Tongue (tissue), 2 donors: ENCODE measurements around the gene AIRE. TPM values are rescaled to one million over a fixed set of nuclear protein-coding genes. Genes with fewer than 3 reads are reported as not detected.

ENCODE experiments used
- DNase-seq: peaks from one replicate; pipeline ENCODE4 v3.0.0-alpha.2; 2015
- total RNA-seq: library from RNA; depleted of rRNA; stranded (reverse); fragments of >200 nt; gene quantifications from one replicate; pipeline ENCODE4 v1.2.3, GENCODE V29; 2014

The AIRE gene
- total RNA-seq, 1 donor from 2014 or later = 0.10 TPM

DNA sequence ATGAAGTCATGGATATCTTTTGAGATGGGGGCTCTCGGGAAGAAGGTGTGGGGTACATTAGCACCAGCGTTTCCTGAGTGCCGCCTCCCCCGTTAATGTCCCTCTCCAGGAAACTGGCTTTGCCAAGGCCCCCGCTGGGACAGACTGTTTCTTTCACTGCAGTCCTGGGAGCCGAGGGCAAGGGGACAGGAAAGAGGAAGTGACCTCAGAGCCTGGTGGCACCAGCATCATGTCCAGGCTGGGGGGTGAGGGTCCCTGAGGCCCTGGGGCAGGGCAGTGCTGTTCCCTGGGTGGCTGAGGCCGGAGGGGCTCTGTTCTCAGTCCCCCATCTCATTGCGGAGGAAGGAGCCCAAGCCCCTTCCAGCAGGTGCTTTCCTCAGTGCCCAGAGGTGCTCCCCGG lies 20.0 kb downstream of the AIRE start:
- no peak for DNase-seq

DNA sequence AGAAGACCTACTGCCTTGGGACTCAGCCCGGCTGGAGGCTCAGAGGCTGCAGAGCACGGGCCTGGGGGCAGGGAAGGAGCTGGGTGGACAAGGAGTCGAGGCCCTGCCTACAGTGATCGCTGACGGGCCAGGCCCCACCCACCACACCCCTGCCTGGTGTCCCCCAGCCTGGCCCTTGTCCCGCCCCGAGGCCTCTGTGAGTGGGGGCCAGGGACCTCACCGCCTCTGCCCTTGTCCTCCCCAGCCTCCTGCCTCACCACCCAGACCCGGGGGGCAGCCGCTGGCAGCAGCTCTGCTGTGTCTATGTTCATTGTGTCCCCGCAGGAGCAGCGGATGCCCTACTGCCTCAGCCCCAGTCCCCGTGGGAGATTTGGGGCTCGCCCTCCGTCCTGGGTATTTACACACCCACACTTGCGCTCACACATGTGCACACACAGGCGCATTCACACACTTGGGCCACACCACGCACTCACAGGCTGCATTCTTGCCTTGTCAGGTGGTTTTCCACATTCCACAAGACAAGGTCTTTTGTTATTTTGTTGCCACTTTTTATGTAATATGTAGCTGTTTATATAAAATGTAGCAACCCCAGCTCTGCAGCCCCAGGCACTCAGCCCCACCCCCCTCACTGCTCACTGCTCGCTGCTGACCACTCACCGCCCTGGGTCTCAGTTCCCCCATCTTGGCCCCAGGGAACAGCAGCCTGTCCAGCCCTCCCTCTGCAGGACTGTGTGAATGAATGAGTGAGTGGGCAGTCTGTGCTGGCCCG lies 21.4 kb downstream of the AIRE start:
- no peak for DNase-seq

DNA sequence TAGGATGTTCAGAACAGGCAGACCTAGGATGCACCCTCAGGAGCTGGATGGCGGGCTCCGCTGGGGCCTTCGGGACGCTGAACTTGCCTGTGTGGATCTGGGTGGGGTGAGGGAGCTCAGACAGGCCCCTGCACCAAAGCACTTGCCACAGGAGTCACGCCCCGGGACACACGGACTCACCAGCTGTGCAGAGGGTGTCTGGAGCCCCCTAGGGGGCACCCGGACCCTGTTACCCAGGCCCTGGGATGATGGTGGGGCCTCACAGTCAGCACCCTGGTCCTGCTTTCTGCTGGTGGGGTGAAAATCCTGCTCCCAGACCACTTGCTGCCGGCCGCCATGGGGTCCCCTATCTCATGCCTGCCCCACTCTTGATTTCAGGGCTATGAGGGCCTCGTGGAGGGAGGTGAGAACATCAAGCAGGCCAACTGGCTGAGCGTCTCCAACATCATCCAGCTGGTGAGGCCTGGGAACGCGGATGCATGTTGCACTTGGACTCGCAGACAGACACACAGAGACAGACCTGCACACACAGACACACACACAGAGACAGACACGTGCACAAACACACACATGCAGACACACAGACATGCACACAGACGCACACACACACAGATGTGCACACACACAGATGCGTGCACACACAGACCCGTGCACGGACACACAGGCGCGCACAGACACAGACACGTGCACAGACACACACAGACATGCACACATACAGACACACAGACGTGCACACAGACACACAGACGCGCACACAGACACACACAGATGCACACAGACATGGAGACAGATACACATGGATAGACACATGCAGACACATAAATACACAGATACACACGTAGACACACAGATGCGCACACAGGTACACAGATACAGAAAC lies 25.2 kb downstream of the AIRE start:
- DNase-seq = no peak

DNA sequence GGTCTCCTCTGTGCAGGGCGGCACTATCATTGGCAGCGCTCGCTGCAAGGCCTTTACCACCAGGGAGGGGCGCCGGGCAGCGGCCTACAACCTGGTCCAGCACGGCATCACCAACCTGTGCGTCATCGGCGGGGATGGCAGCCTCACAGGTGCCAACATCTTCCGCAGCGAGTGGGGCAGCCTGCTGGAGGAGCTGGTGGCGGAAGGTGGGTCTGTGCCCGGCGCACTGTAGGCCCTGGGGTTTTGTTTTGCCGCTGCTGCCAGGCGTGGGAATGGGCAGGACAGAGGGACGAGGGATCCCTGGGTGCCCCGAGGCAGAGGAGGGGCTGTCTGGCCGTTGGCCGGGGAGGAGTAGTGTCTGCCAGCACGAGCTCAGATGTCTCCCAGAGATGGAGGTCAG lies 26.4 kb downstream of the AIRE start:
- no peak for DNase-seq

DNA sequence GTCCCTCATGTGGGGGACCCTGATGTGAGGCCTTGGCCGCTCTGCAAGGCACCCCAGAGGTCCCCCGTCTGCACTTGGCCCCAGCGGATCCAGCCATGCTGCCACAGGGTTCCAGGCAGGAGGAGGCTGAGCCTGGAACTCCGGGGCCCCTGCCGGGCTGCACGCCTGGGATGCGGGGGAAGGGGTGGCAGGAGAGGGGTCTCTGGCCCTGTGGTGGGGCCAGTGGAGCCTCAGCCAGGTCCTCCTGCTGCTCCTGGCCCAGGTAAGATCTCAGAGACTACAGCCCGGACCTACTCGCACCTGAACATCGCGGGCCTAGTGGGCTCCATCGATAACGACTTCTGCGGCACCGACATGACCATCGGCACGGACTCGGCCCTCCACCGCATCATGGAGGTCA lies 27.0 kb downstream of the AIRE start:
- no peak for DNase-seq

DNA sequence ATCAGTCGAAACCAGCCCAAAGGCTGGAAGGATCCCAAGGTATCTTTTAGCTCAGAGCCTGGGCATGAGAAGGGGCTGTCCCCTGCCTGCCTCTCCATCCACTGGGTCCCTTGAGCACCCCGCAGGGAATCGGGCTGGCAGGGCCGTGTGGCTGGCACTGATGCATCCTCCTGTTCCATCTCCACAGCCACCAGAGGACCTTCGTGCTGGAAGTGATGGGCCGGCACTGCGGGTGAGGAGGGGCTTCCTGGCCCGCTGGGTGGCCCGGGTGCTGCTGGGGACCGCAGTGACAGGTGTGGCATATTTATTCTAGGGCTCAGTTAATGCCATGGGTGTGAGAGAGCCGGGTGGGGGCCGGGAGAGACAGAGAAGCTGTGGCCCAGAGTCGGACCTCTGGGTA lies 27.8 kb downstream of the AIRE start:
- no peak for DNase-seq

DNA sequence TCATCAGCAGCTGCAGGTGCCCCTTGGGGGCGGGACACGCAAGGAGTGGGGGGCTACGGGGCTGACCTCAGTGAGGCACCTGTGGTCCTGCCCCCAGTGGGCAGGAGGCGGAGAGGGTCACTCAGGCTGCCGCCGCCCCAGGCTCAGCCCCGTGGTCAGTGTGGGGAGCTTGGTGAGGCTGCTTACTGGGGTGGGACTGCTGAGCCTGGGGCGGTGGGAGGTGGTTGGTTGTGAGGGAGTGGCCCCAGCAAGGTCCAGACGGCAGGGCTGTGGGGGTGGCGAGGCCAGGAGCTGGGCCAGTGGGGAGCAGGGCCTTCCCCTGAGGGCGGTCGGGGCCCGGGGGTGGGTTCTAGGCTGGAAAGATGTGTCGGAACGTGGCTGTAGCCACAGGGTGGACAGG lies 28.5 kb downstream of the AIRE start:
- no peak for DNase-seq

DNA sequence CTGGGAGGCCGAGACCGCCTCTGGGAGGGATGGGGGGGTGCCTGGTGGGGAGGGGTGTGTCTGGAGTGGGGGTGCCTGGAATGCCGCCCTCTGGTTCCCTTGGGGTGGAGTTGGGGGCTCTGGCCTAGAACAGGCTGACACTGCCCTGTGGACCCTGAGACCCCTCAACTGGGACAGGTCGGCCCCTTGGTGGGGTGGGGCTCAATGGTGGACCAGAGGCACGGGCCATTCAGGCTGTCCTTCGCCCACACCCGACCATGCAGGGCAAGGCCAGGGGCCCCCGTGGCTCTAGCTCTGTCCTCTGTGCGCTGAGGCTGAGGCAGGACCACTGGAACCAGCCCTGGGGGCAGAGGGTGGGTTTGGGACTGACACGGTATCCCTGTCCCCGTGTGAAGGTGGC lies 28.9 kb downstream of the AIRE start:
- no peak for DNase-seq

DNA sequence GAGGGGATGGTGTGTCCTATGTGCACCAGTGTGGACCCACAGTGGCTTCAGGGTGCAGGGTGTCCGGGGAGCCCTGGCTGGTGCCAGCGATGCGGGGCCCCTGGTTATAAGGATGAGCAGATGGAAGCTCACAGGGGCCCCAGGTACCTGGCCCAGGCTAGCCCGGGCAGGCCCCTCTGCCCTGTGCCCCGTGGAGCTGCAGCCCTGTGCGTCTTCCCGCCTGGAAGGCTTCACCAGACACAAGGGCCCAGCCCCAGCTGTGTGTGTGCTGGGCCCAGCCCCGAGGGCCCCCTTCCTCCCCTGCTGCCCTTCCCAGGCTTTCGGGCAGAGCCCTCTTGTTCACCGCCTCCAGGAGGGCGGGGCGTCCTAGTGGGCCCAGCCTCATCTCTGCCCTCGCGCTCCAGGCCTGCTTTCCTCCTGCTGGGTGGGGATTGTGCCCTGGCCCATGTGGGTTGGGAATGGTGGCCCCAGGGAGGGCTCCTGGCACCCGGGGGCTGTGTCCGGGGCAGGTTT lies 30.1 kb downstream of the AIRE start:
- DNase-seq = no peak

DNA sequence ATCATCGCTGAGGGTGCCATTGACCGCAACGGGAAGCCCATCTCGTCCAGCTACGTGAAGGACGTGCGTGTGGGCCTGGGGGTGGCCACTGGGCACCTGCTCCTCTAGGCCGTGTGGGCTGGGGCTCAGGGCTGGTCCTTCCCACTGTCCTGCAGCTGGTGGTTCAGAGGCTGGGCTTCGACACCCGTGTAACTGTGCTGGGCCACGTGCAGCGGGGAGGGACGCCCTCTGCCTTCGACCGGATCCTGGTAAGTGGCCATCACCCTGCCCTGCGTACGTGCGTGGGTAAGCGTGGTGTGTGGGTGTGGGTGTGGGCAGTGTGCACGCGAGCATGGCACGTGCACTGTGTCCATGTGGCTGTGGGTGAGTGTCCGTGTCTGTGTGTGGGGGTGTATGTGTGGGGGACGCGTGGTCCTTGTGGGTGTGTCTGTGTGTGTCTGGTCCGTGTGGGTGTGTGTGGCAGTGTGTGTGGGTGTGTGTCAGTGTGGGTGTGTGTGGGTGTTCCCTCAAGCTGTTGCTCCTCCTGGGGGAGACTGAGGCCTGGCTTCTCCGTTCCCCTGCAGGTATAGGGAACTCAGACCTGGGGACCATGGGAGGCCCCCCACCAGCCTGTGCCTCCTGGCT lies 30.7 kb downstream of the AIRE start:
- no peak for DNase-seq

DNA sequence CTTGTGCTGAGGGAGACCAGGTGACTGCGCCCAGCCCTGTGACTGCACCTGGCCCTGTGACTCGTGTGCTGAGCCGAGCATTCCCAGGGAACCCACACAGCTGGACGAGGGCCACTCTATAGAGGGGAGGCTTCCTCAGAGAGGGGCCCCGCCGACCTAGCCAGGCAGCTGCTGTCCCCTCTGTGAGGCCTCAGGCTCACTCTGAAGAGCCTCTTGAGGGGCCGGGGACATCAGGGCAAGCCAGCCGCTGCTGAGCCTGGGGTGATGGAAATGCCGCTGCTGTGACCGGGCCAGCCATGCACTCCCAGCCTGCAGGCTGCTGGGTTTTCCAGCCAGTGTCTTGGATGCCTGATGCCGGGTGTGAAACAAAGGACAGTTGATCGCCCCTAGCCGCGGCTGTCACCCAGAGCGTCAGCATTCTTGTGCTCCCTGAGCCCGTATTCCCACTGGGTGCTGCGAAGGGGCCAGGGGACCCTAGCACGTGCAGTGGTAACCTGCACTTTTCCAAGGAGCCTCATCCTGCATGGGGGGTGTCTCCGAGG lies 31.6 kb downstream of the AIRE start:
- peak; percentile 46 for DNase-seq

DNA sequence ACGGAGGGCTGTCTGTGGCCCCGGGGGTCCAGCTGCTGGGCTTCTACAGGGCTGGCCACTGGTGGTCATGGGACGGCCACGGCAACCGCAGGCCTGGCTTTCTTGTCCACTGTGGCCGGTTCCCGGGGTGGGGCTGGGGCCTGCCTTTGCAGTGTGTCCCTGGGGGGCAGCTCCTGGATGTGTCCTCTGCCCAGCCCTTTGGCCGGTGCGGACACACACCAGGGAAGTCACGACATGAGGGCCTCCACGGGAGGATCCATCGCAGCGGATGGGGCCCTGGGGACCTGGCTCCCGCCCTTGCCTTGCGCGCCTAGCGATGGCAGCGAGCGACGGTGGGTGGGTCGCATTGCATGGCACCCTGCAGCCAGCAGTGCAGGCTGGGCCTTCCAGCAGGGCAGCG lies 32.2 kb downstream of the AIRE start:
- DNase-seq = no peak

DNA sequence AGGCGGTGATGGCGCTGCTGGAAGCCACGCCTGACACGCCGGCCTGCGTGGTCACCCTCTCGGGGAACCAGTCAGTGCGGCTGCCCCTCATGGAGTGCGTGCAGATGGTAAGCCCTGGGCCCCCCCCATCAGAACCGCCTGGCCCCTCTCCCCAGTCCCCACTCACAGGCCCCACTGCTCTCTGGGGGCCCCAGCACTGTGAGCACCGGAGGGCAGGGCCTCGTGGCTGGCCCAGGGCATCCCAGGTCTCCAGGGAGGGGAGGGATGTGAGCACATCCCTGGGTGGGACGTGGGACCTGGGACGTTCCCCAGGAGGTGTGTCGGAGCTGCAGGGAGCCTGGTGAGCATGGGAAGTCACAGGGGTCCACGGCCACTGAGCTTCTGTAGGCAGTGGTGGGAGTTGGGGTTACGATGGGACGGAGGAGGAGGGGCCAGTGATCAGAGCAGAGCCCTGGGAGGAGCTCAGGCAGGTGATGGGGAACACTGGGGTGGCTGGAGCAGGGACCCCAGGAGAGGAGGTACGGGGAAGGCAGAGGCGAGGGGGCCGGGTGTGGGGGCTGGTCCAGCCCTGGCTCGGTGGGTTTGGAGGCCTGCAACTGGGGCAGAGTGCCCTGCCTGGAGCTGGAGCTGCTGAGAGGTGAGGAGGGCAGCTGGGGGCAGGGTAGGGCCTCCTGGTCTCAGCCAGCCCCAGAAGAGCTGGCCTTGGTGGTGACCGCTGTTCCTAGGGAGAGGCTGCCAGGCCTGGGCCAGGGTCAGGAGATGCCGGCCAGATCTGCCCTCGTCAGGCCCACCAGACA lies 33.0 kb downstream of the AIRE start:
- DNase-seq = no peak

DNA sequence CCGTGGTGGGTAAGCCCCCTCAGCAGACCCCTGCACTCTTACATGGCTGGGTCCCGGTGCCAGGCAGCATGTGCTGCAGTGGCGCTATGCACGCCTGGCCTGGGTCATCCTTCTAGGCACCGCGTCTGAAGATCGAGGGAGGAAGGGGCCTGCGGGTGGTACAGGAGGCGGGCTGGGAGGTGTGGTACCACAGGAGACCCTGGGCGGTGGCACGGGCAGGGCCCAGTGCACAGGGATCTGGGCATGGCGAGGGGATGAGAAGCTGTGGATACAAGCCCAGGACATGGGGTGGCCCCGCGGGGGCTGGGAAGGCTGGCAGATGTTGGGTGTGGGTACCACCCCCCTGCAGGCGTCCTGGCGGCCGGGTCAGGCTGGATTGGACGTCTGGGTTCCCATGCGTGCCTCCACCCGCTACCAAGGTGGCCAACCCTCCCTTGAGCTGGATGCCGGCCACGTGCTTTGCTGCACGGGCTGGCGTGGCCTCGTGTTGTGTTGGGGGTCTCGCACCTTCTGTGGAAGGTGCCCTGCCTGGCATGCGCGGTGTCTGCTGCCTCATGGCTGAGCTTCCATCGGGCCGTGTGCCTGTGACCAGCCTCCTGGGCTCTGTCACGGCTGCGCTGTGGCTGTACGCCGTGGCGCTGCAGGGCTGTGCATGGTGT lies 33.9 kb downstream of the AIRE start:
- no peak for DNase-seq

DNA sequence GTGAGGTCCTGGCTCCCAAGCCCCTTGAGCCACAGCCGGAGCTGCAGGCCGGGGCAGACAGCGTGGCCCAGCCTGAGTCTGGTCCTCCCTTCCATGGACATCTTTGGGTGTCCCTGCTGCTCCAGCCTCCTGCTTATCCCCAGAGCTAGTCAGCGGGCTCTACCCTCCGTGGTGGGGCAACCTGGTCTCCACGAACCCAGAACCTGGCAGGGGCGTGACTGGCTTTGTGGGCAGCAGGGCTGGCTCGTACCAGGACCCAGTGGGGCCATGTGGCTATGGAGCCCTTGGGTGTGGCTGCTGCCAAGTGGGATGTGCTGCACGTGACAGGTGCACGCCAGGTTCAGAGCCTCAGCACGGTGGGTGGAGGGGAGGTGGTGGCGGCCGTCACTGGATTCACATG lies 35.2 kb downstream of the AIRE start:
- no peak for DNase-seq

DNA sequence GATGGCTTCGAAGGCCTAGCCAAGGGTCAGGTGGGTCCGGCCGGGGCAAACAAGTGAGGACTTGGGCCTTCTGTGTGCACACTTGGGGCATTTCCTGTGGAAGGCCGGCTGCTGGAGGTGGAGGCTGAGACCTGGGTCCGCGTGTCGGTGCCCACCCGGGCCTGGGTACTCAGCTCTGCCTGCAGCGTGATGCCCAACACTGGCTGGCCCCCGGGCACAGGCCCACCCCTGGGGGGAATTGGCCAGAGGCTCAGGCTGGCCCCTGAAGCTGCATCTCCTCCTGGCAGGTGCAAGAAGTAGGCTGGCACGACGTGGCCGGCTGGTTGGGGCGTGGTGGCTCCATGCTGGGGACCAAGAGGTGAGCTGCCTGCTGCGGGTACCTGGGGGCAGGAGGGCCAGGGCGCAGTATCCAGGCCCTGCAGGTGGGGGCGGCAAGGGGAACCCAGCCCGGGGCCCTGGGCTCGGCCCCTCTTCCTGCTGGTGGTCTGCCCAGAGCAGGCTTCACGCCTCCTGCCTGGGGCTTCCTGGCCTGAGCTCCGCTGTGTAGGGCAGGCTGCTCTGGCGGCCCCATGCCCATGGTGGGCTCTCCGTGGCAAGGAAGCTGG lies 36.3 kb downstream of the AIRE start:
- DNase-seq = no peak

DNA sequence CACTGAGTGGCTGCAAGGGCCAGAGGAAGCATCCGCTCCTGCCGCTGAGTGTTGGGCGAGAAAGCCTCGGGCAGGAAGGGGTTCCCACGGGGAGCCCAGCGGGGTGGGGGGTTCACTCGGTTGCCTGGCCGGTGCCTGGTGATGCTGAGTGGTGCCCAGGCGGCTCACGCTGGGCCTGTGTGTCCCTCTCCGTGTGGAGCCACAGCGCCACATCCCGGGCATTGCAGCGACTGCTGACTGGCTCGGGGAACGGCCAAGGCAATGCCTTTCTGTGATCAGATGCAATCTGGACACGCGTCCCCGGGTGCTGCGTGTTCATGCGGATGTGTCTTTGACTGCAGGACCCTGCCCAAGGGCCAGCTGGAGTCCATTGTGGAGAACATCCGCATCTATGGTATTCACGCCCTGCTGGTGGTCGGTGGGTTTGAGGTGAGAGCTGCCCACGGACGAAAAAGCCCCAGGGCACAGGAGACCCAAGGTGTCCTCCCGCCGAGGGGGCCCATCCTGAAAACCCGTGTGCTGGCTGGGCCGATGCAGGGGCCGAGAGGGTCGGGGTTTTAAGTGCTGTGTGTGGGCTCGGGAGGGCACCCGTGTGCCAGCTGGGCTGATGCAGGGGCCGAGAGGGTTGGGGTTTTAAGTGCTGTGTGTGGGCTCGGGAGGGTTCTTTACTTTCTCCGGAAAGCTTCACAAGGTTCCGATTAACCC lies 37.1 kb downstream of the AIRE start:
- DNase-seq = no peak

DNA sequence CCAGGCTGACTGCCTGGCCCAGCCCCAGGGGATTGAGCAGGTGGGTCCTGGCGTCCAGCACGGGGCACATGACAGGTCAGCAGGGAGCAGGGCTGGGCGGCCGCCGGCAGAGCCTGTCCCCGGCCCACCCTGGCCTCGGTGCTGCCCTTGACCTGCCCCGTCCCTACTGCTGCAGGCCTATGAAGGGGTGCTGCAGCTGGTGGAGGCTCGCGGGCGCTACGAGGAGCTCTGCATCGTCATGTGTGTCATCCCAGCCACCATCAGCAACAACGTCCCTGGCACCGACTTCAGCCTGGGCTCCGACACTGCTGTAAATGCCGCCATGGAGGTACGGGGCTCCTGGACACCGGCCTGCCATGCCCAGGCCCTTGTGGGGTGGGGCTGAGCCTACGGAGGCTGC lies 37.9 kb downstream of the AIRE start:
- DNase-seq = no peak

DNA sequence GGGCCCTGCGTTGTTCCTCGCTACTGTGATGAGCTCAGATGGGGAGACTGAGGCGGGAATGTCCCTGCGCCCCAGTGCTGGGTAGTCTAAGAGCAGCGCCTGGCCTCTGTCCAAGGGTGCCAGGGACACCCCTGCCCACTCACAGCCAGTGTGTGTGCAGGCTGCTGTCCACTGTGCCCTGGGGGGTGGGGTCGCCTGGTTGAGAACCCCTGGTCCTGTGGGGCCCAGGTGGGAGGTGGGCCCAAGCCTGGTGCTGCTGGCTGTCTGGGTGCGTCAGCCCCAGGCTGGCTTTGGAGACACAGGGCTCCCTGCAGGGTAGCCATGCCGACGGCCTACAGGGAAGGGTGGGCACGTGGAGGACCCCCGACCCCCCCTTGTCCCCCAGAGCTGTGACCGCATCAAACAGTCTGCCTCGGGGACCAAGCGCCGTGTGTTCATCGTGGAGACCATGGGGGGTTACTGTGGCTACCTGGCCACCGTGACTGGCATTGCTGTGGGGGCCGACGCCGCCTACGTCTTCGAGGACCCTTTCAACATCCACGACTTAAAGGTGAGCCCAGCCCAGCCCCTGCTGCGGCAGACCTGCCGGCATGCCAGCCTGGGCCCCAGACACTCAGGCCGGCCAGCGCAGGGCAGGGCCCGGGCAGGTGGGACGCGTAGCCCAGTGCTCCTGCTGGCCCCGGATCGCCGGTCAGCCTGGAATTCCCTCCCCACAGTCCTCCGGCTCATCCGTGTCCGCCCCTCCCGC lies 38.6 kb downstream of the AIRE start:
- no peak for DNase-seq

DNA sequence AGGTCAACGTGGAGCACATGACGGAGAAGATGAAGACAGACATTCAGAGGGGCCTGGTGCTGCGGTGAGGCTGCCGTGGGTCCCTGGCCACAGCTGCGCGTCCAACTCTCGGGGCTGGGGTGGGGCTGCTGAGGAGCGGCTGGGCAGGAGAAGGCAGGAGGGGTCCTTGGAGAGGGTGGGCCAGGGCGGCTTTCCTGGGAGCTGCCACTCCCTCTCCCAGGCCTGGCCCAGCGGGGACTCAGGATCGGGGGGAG lies 39.1 kb downstream of the AIRE start:
- DNase-seq = no peak
